Measurements from ENCODE around the gene MYO7A. TPM values are rescaled to one million over a fixed set of nuclear protein-coding genes. Genes with fewer than 3 reads are reported as not detected.

Gene MYO7A
- total and polyA plus RNA-seq, 2 of the 8 experiments (the other 6 are each of a cell fraction or from before 2014, with no cell fraction given), result 1.5 to 1.9 TPM

GRCh38 chr11:77180346-77180745, 52.3 kb downstream of the MYO7A start:
- Histone ChIP-seq H3K36me3 (ENCODE audit: control insufficient read depth in 2 of 4, insufficient read depth in 4 of 4, low read length in 3 of 4) (no peaks in the 10 kb centered on the region), H2BK120ac (replicated peaks; ENCODE audit: low read depth, low read length) (no peak overlapping the region), H3K27me3 (replicated peaks in 1 of 4; ENCODE audit: control insufficient read depth in 3 of 4, extremely low read depth in 1 of 4, insufficient read depth in 3 of 4, low read length in 3 of 4) (peaks cover 0 to 2% (median 0%) of the 10 kb centered on the region in 4 experiments; a peak in 1 of 7 replicates), H3K79me1 (ENCODE audit: low read depth, low read length) (no peaks in the 10 kb centered on the region), H3K4me3 (ENCODE audit: extremely low read depth in 1 of 4, insufficient read depth in 2 of 4, low read depth in 3 of 4, low read length in 4 of 4) (no peak overlapping the region), H3K27ac (ENCODE audit: low read depth, low read length) (no peak overlapping the region), H4K20me1 (replicated peaks in 1 of 2; ENCODE audit: control insufficient read depth in 1 of 2, insufficient read depth in 2 of 2, low read length in 2 of 2) (no peaks in the 10 kb centered on the region), H3K79me2 (ENCODE audit: control insufficient read depth in 1 of 2, insufficient read depth in 2 of 2, low read length in 2 of 2) (no peaks in the 10 kb centered on the region), H2AFZ (ENCODE audit: low read length) (no peak overlapping the region), H3K4me1 (replicated peaks in 1 of 4; ENCODE audit: control insufficient read depth in 3 of 4, insufficient read depth in 4 of 4, low read length in 3 of 4) (peaks cover 9 to 13% (median 11%) of the 10 kb centered on the region in 4 experiments; a peak in 6 of 7 replicates), H4K91ac (replicated peaks; ENCODE audit: insufficient read length, low read length) (no peak overlapping the region), H2AK5ac (ENCODE audit: low read depth, low read length) (no peak overlapping the region), H3K4ac (replicated peaks; ENCODE audit: insufficient read length, low read depth, low read length) (no peak overlapping the region), H3K18ac (ENCODE audit: extremely low read depth, low read length) (no peak overlapping the region), H3K23ac (ENCODE audit: insufficient read length) (no peak overlapping the region), H3K4me2 (ENCODE audit: insufficient read depth in 1 of 2, low read depth in 2 of 2, low read length in 2 of 2) (no peak overlapping the region), H3K56ac (replicated peaks; ENCODE audit: insufficient read length, low read depth, low read length) (no peak overlapping the region), H4K5ac (ENCODE audit: insufficient read length, low read depth, low read length) (no peak overlapping the region), H2BK20ac (ENCODE audit: low read length) (no peak overlapping the region), H2BK5ac (ENCODE audit: low read depth, low read length) (no peak overlapping the region), H2BK12ac (ENCODE audit: low read depth, low read length) (no peak overlapping the region), H3K9ac (replicated peaks in 1 of 4; ENCODE audit: extremely low read depth in 1 of 4, low read depth in 3 of 4, low read length in 3 of 4) (no peak overlapping the region), H3K14ac (ENCODE audit: insufficient read length) (no peak overlapping the region), H2BK15ac (ENCODE audit: low read length) (no peak overlapping the region), H3K9me3 (ENCODE audit: insufficient read depth in 2 of 2, low read depth in 1 of 2, low read length in 1 of 2) (no peaks in the 10 kb centered on the region), H4K8ac (ENCODE audit: extremely low read depth, insufficient read depth, low read length) (no peak overlapping the region), H3K23me2 (ENCODE audit: low read depth, low read length) (peaks cover 4% of the 10 kb centered on the region; the same call in 1 of the 2 replicates)
- TF ChIP-seq TAF1 (IDR thresholded peaks at IDR 0.05; ENCODE audit: low read depth, low read length) (no peak), FOSL1 (IDR thresholded peaks at IDR 0.05; ENCODE audit: insufficient read depth, low read depth, low read length) (no peak), JUN (IDR thresholded peaks at IDR 0.05; ENCODE audit: low read depth, low read length) (no peak), USF2 (IDR thresholded peaks at IDR 0.05; ENCODE audit: low read length) (no peak), PHF8 (conservative IDR thresholded peaks at IDR 0.05; ENCODE audit: low read depth, low read length) (no peak), SAP30 (IDR thresholded peaks at IDR 0.05; ENCODE audit: insufficient read depth, insufficient replicate concordance, low read length) (no peak), ASH2L (IDR thresholded peaks at IDR 0.05; ENCODE audit: low read length) (no peak)
- ChIA-PET POLR2A (ENCODE audit: partially characterized antibody) (interaction anchor here (1.5 to 1.9 kb wide), 2 partner anchors 12 to 33 kb away, joined by 3 to 6 read pairs; no protein-coding TSS in a partner anchor), CTCF (ENCODE audit: partially characterized antibody) (interaction anchor here (0.9 to 15.1 kb wide), 7 partner anchors 8 to 51 kb away, joined by 3 to 187 read pairs (median 5); partner anchors contain the start of gene MYO7A)
- no peak for FAIRE-seq
- DNase-seq (ENCODE audit: low read depth in 1 of 2, low spot score in 2 of 2), result no peak
- 86% methylated on average over 11 of the region's 11 CpGs; no CpG with 5 or more reads in 1 of the 2 experiments for WGBS, 2 experiments (ENCODE audit: extremely low coverage in 1 of 2, insufficient coverage in 1 of 2, insufficient read length in 1 of 2, insufficient replicate concordance in 2 of 2, low coverage in 1 of 2, low lambda C conversion rate in 2 of 2, missing lambda C conversion rate in 1 of 2)
